IMR-90 (cell line): Measurements from ENCODE around the gene TRIML1. TPM values are rescaled to one million over a fixed set of nuclear protein-coding genes. Genes with fewer than 3 reads are reported as not detected.

ENCODE experiments used
- ATAC-seq: fragments of 200-7000 bp; cut with Tn5 transposase; 2 replicates; pipeline ENCODE4 v1.9.1; 2020; ENCODE audit warnings: low read depth, mild to moderate bottlenecking, moderate library complexity
- BruUV-seq: library from RNA; stranded (reverse); fragments of 400-500 nt; replicated peaks from 2 replicates; lab custom pipeline; 2021; lab: Mats Ljungman, UMichigan
- CTCF ChIA-PET: fragments of 300-600 bp; formaldehyde crosslinking; extraction: SDS; loops from one replicate; lab custom pipeline; 2021; ENCODE audit warnings: antibody characterized with exemption; lab: Yijun Ruan, JAX
- POLR2A ChIA-PET: fragments of 300-600 bp; sonication (Branson Sonifier 250); formaldehyde crosslinking; loops from one replicate; lab custom pipeline; 2022; ENCODE audit warnings: antibody characterized with exemption; ENCODE audit not compliant: unreplicated experiment; lab: Charles Lee
- DNase-seq: peaks from one replicate; pipeline ENCODE4 v3.0.0; 2013
- H2AFZ ChIP-seq: replicated peaks from 2 replicates; pipeline ENCODE3; 2013; ENCODE audit warnings: low read length, mild to moderate bottlenecking; ENCODE audit not compliant: poor library complexity
- H2AK5ac ChIP-seq: 2 replicates; pipeline ENCODE4 v1.6.1; 2013; ENCODE audit warnings: low read depth, low read length, inconsistent platforms
- H2AK9ac ChIP-seq: replicated peaks from 2 replicates; pipeline ENCODE3; 2013; ENCODE audit warnings: mild to moderate bottlenecking, low read depth, low read length, moderate library complexity; ENCODE audit not compliant: poor library complexity
- H2BK120ac ChIP-seq: 2 replicates; pipeline ENCODE4 v1.6.1; 2013; ENCODE audit warnings: low read depth, low read length, inconsistent platforms
- H2BK15ac ChIP-seq: 3 replicates; pipeline ENCODE4 v1.6.1; 2013; ENCODE audit warnings: low read depth, low read length, inconsistent platforms
- H2BK20ac ChIP-seq: 2 replicates; pipeline ENCODE4 v1.6.1; 2013; ENCODE audit warnings: low read depth, mild to moderate bottlenecking, inconsistent platforms, low read length, moderate library complexity
- H2BK5ac ChIP-seq: 2 replicates; pipeline ENCODE4 v1.6.1; 2013; ENCODE audit warnings: mild to moderate bottlenecking, low read depth, low read length, inconsistent platforms; ENCODE audit not compliant: poor library complexity, severe bottlenecking
- H3K14ac ChIP-seq: replicated peaks from 2 replicates; pipeline ENCODE4 v1.6.1; 2013; ENCODE audit warnings: low read depth, low read length, inconsistent platforms
- H3K18ac ChIP-seq: 2 replicates; pipeline ENCODE4 v1.6.1; 2013; ENCODE audit warnings: low read depth, low read length, control low read depth
- H3K23ac ChIP-seq: 2 replicates; pipeline ENCODE4 v1.6.1; 2013; ENCODE audit warnings: low read depth, low read length, inconsistent platforms
- H3K27ac ChIP-seq: 2 replicates; pipeline ENCODE4 v1.5.1; 2013; ENCODE audit warnings: mild to moderate bottlenecking, control low read depth, low read length; ENCODE audit not compliant: insufficient read depth
- H3K27me3 ChIP-seq: 2 replicates; pipeline ENCODE4 v1.6.1; 2013; ENCODE audit warnings: low read length; ENCODE audit not compliant: control insufficient read depth, insufficient read depth
- H3K36me3 ChIP-seq: 2 replicates; pipeline ENCODE4 v1.6.1; 2013; ENCODE audit warnings: low read length, mixed read lengths; ENCODE audit not compliant: control insufficient read depth, insufficient read depth
- H3K4ac ChIP-seq: 2 replicates; pipeline ENCODE4 v1.6.1; 2013; ENCODE audit warnings: low read depth, low read length, inconsistent platforms
- H3K4me1 ChIP-seq: 2 replicates; pipeline ENCODE4 v1.6.1; 2013; ENCODE audit warnings: low read length, mixed read lengths; ENCODE audit not compliant: control insufficient read depth, insufficient read depth
- H3K4me2 ChIP-seq: 2 replicates; pipeline ENCODE4 v1.6.1; 2013; ENCODE audit warnings: low read depth, mild to moderate bottlenecking, control low read depth, low read length, moderate library complexity
- H3K4me3 ChIP-seq: 2 replicates; pipeline ENCODE4 v1.5.1; 2013; ENCODE audit warnings: low read depth, mild to moderate bottlenecking, control low read depth, low read length, moderate library complexity; ENCODE audit not compliant: insufficient read depth
- H3K56ac ChIP-seq: 2 replicates; pipeline ENCODE4 v1.6.1; 2013; ENCODE audit warnings: low read length, inconsistent platforms; ENCODE audit not compliant: insufficient read depth; ENCODE audit errors: extremely low read depth
- H3K79me1 ChIP-seq, 2 experiments: 2 replicates each; pipeline ENCODE4 v1.6.1; 2013; ENCODE audit warnings: low read length in 2 of 2, inconsistent platforms in 1 of 2, low read depth in 1 of 2
- H3K9ac ChIP-seq: 2 replicates; pipeline ENCODE4 v1.6.1; 2013; ENCODE audit warnings: low read depth, low read length, control low read depth
- H3K9me1 ChIP-seq: 2 replicates; pipeline ENCODE4 v1.6.1; 2013; ENCODE audit warnings: low read length, inconsistent platforms; ENCODE audit not compliant: insufficient read depth
- H3K9me3 ChIP-seq: 2 replicates; pipeline ENCODE4 v1.6.1; 2013; ENCODE audit warnings: low read length; ENCODE audit not compliant: control insufficient read depth, insufficient read depth
- H4K20me1 ChIP-seq: 2 replicates; pipeline ENCODE4 v1.6.1; 2013; ENCODE audit warnings: low read length, inconsistent platforms; ENCODE audit not compliant: insufficient read depth
- H4K5ac ChIP-seq: 2 replicates; pipeline ENCODE4 v1.6.1; 2013; ENCODE audit warnings: mild to moderate bottlenecking, low read depth, low read length, control low read depth
- H4K8ac ChIP-seq, 2 experiments: 2 replicates each; pipeline ENCODE4 v1.6.1; 2013; ENCODE audit warnings: low read depth in 2 of 2, low read length in 2 of 2, control low read depth in 1 of 2, inconsistent platforms in 1 of 2
- H4K91ac ChIP-seq: 2 replicates; pipeline ENCODE4 v1.6.1; 2013; ENCODE audit warnings: low read depth, low read length, inconsistent platforms; ENCODE audit not compliant: insufficient read depth
- BHLHE40 ChIP-seq: fragments of 150-350 bp; IDR thresholded peaks from 2 replicates; pipeline ENCODE4 v1.6.1; 2016; ENCODE audit warnings: mild to moderate bottlenecking, low read depth, low read length
- CEBPB ChIP-seq: IDR thresholded peaks from 2 replicates; pipeline ENCODE4 v1.6.1; 2012; ENCODE audit warnings: low read depth, low read length, improper control_type of control experiment
- CHD1 ChIP-seq: IDR thresholded peaks from 2 replicates; pipeline ENCODE4 v1.6.1; 2012; ENCODE audit warnings: low read depth, low read length, improper control_type of control experiment
- CTCF ChIP-seq: conservative IDR thresholded peaks from 2 replicates; pipeline ENCODE4 v1.5.1; 2012; ENCODE audit warnings: mild to moderate bottlenecking, low read depth, low read length, improper control_type of control experiment
- ELK1 ChIP-seq: fragments of 150-350 bp; IDR thresholded peaks from 2 replicates; pipeline ENCODE4 v1.6.1; 2016; ENCODE audit warnings: low read depth, mild to moderate bottlenecking, low read length, moderate library complexity, borderline replicate concordance
- FOS ChIP-seq: fragments of 150-350 bp; IDR thresholded peaks from 2 replicates; pipeline ENCODE4 v1.6.1; 2016; ENCODE audit warnings: low read depth, low read length
- MAFK ChIP-seq: IDR thresholded peaks from 2 replicates; pipeline ENCODE4 v1.6.1; 2012; ENCODE audit warnings: low read depth, low read length, improper control_type of control experiment
- MAZ ChIP-seq: IDR thresholded peaks from 2 replicates; pipeline ENCODE4 v1.6.1; 2012; ENCODE audit warnings: low read depth, mild to moderate bottlenecking, low read length, improper control_type of control experiment, moderate library complexity, borderline replicate concordance
- MXI1 ChIP-seq: IDR thresholded peaks from 2 replicates; pipeline ENCODE4 v1.6.1; 2012; ENCODE audit warnings: low read depth, mild to moderate bottlenecking, low read length, moderate library complexity, borderline replicate concordance
- NFE2L2 ChIP-seq: fragments of 150-350 bp; IDR thresholded peaks from 2 replicates; pipeline ENCODE4 v1.6.1; 2016; ENCODE audit warnings: low read depth, mild to moderate bottlenecking, low read length
- POLR2A ChIP-seq: IDR thresholded peaks from 2 replicates; pipeline ENCODE4 v1.6.1; 2012; ENCODE audit warnings: mild to moderate bottlenecking, low read depth, low read length
- RAD21 ChIP-seq: IDR thresholded peaks from 2 replicates; pipeline ENCODE4 v1.6.1; 2012; ENCODE audit warnings: low read length, improper control_type of control experiment
- RCOR1 ChIP-seq: IDR thresholded peaks from 2 replicates; pipeline ENCODE4 v1.6.1; 2012; ENCODE audit warnings: mild to moderate bottlenecking, low read length, improper control_type of control experiment; ENCODE audit not compliant: insufficient replicate concordance
- RFX5 ChIP-seq: IDR thresholded peaks from 2 replicates; pipeline ENCODE4 v1.8.0; 2012; ENCODE audit warnings: low read depth, mild to moderate bottlenecking, low read length, moderate library complexity
- SMC3 ChIP-seq: fragments of 150-350 bp; IDR thresholded peaks from 2 replicates; pipeline ENCODE4 v1.6.1; 2016; ENCODE audit warnings: low read depth, mild to moderate bottlenecking, antibody characterized with exemption, low read length, moderate library complexity
- USF2 ChIP-seq: fragments of 150-350 bp; IDR thresholded peaks from 2 replicates; pipeline ENCODE4 v1.6.1; 2017; ENCODE audit warnings: mild to moderate bottlenecking, antibody characterized with exemption, low read length, low read depth
- WGBS, 2 experiments: methylation state at CpG; one replicate each; pipeline versions ENCODE4 v1.1.5 to v1.1.7; 2013; ENCODE audit warnings: missing lambda C conversion rate in 2 of 2; ENCODE audit not compliant: insufficient read length in 1 of 2; ENCODE audit errors: extremely low coverage in 2 of 2; 5-methylcytosine and 5-hydroxymethylcytosine counted together
- dilution Hi-C: fragments of 300-500 bp; cut with HindIII; formaldehyde crosslinking; loops from one replicate; pipeline ENCODE4 v1.14.3; 2018; ENCODE audit warnings: low sequenced_read_pairs; ENCODE audit not compliant: unreplicated experiment
- in situ Hi-C: fragments of 300-500 bp; cut with MboI; formaldehyde crosslinking; loops from 3 replicates; pipeline ENCODE4 v1.14.3; 2019; ENCODE audit warnings: low sequenced_read_pairs, inconsistent platforms, mixed read lengths
- intact Hi-C: fragments of 100-400 bp; cut with micrococcal nuclease; formaldehyde crosslinking; loops from 2 replicates; pipeline ENCODE4 v1.10.0; 2022
- polyA plus RNA-seq, 3 experiments: library from polyadenylated mRNA; depleted of rRNA; stranded (reverse); fragments of >200 nt; gene quantifications; 2 replicates each; pipeline ENCODE4 v1.2.3, GENCODE V29; 2012; ENCODE audit warnings: low replicate concordance in 1 of 3
- total RNA-seq: library from RNA; depleted of rRNA; stranded (reverse); fragments of >200 nt; gene quantifications from 2 replicates; pipeline ENCODE4 v1.2.3, GENCODE V29; 2012

The TRIML1 gene
- total and polyA plus RNA-seq, 2 of the 4 experiments (the other 2 are of a cell fraction): not detected

GRCh38 chr4:188162698-188163097, 23.5 kb downstream of the TRIML1 start:
- H3K56ac ChIP-seq: no peak overlapping the region
- H3K9me3 ChIP-seq: no peaks in the 10 kb centered on the region
- no peak overlapping the region for H4K8ac ChIP-seq
- H2BK15ac ChIP-seq: no peak overlapping the region
- no peak for TF ChIP-seq RCOR1
- TF ChIP-seq CEBPB: no peak
- TF ChIP-seq MXI1: no peak
- TF ChIP-seq NFE2L2: no peak
- no peak for TF ChIP-seq RFX5
- no peak for TF ChIP-seq MAFK
- no peak for TF ChIP-seq BHLHE40
- TF ChIP-seq MAZ: no peak
- no peak for TF ChIP-seq POLR2A
- TF ChIP-seq USF2: no peak
- TF ChIP-seq RAD21: no peak
- no peak for TF ChIP-seq SMC3
- no peak for TF ChIP-seq CTCF
- no peak for TF ChIP-seq FOS
- no peak for TF ChIP-seq ELK1
- no peak for TF ChIP-seq CHD1
- H3K18ac ChIP-seq: no peak overlapping the region
- ATAC-seq: no peak
- ChIA-PET CTCF (interaction anchor here (0.6 kb wide), 1 partner anchor 26 kb away, joined by 4 read pairs; no protein-coding TSS in a partner anchor), POLR2A (interaction anchor here (0.7 kb wide), 1 partner anchor 89 kb away, joined by 3 read pairs; no protein-coding TSS in a partner anchor)
- H3K4ac ChIP-seq: no peak overlapping the region
- no peaks in the 10 kb centered on the region for H3K79me1 ChIP-seq
- BruUV-seq: no TSS peak
- no peaks in the 10 kb centered on the region for H3K27me3 ChIP-seq
- H3K14ac ChIP-seq: no peak overlapping the region
- DNase-seq: no peak
- no peak overlapping the region for H2BK120ac ChIP-seq
- H3K9ac ChIP-seq: no peak overlapping the region
- no peak overlapping the region for H4K5ac ChIP-seq
- no peak overlapping the region for H2BK5ac ChIP-seq
- no peaks in the 10 kb centered on the region for H3K36me3 ChIP-seq
- no peak overlapping the region for H4K91ac ChIP-seq
- no peak overlapping the region for H2BK20ac ChIP-seq
- H2AK5ac ChIP-seq: no peak overlapping the region
- H3K4me2 ChIP-seq: no peak overlapping the region
- dilution Hi-C loops: no loop called here
- H4K20me1 ChIP-seq: no peaks in the 10 kb centered on the region
- no peak overlapping the region for H3K4me3 ChIP-seq
- H3K27ac ChIP-seq: no peak overlapping the region
- intact Hi-C loops: no loop called here
- 62% methylated on average over 2 of the region's 6 CpGs; no CpG with 5 or more reads in 1 of the 2 experiments for WGBS, 2 experiments
- no peaks in the 10 kb centered on the region for H3K4me1 ChIP-seq
- no peak overlapping the region for H3K23ac ChIP-seq
- in situ Hi-C loops: no loop called here
- H2AK9ac ChIP-seq: no peak overlapping the region
- H2AFZ ChIP-seq: peak overlapping the region; percentile 65
- no peaks in the 10 kb centered on the region for H3K9me1 ChIP-seq
